ENCODE measurements around the gene COL1A2.

COL1A2 gene

DNA sequence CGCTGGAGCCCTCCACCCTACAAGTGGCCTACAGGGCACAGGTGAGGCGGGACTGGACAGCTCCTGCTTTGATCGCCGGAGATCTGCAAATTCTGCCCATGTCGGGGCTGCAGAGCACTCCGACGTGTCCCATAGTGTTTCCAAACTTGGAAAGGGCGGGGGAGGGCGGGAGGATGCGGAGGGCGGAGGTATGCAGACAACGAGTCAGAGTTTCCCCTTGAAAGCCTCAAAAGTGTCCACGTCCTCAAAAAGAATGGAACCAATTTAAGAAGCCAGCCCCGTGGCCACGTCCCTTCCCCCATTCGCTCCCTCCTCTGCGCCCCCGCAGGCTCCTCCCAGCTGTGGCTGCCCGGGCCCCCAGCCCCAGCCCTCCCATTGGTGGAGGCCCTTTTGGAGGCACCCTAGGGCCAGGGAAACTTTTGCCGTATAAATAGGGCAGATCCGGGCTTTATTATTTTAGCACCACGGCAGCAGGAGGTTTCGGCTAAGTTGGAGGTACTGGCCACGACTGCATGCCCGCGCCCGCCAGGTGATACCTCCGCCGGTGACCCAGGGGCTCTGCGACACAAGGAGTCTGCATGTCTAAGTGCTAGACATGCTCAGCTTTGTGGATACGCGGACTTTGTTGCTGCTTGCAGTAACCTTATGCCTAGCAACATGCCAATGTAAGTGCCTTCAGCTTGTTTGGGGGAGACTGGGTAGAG lies at the start of gene COL1A2:
COL1A2 (plus strand) TSS at position 459 of the 704 bp plus-strand sequence; CDS start at position 596, 137 bp downstream.
- DNase-seq (ENCODE audit: low read depth in 2 of 3, low spot score in 2 of 3) = no peak

DNA sequence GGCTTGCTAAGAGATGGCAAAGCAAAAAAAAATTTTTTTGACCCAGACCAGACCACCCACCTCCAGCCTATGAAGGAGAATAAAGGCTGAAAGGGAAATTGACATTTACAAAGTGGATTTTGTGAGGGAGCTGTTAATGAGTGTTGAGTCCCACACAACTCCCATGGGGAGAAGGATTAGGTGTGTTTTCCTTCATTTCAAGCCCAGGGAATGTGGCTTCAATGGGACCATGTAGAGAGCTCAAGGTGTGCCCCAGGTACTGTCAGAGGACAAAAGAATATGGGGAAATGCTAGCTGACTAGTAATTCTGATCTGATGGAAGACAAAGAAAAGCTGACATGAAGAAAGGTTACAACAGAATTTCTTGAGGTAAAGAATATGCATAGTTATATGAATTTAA lies 48.8 kb upstream of the COL1A2 start:
- DNase-seq (ENCODE audit: low read depth in 2 of 3, low spot score in 2 of 3) = no peak

DNA sequence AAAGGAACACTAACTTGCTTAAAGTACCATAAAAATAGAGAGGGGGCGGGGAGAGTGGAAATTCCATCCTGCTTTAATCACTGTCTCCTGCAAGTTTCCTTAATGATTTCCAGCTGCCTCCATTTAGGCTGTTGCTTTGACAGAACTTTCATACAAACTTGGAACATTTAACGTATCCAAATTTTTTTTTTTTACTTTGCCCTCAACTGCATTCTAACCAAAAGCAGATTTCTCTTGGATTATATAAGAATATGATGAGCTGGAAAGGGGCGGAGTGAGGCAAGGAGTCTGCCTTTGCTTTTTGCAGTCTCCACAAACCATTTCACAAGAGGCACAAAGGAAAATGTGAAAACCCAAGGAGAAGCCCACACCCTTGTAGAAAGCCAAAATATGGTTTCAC lies 46.6 kb upstream of the COL1A2 start:
- DNase-seq (ENCODE audit: low read depth in 2 of 3, low spot score in 2 of 3) = no peak

DNA sequence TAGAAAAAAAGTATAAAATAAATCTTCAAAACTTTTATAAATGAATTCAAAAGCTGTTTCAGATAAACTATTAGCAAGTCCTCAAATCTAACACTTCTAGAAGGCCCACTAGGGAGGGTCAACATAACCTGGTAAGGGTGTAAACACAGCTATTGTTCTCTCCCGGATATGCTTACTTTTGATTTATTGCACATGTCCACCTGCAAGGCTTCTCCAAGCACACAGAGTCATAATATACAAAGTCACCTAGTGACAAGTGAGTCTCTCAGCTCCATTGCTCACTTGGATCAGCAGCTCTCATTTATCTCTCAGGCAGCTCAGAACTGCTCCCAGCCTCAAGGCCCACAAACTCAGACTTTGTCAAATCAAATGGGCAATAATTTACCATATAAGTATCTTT lies 44.0 kb upstream of the COL1A2 start:
- no peak for DNase-seq (ENCODE audit: low read depth in 2 of 3, low spot score in 2 of 3)

DNA sequence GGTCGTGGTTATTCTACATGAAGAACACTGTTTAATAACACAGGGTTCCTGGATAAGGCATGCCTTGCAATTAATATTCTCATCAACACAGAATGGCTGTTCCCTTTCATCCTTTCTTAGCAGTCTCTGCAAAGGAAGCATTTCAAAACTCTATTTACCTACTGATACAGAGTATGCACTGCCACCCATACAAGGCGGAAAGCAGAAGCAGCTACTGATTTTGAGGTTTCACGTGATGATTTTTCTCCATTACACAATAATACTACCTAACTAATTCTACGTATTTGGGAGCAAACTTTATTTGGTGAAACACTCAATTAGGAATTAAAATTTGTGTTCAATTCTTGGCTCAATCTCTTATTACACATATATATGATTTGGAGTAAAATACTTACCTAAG lies 43.0 kb upstream of the COL1A2 start:
- DNase-seq (ENCODE audit: low read depth in 2 of 3, low spot score in 2 of 3) = no peak

DNA sequence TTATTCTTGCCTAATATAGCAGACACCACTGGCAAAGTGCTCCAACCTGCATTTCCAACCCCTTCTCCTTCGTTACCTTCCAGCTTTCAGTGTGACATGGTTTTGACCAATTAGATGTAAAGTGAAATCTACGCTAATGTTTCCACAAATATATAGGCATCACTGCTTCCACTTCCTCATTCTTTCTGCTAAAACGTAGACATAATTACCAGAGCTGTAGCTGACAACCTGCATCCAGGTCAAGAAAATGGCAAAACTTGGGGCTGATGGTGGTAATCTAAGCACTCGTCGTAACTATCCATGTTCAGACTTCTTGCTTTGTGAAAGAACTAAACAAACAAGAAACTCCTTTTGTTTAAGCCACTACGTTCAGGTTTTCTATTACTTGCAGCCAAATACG lies 41.8 kb upstream of the COL1A2 start:
- no peak for DNase-seq (ENCODE audit: low read depth in 2 of 3, low spot score in 2 of 3)

DNA sequence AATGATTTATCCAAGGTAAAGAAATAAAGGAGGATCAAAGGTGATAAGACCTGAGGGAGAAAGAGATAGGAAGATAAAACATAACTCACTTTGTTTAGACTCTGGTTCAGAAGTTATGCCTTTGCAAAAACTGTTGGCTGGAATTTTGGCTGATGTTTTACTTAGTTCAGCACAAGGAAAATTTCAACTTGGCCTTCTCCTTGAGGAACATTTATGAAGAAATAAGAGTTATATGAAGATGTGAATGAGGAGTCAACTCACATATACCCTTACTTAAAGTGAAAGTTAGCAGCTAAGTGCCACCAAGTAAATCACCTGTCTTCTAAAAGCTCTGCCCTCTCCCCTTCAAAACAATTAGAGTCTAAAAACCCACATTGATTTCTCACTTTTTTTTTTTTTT lies 39.7 kb upstream of the COL1A2 start:
- no peak for DNase-seq (ENCODE audit: low read depth in 2 of 3, low spot score in 2 of 3)

DNA sequence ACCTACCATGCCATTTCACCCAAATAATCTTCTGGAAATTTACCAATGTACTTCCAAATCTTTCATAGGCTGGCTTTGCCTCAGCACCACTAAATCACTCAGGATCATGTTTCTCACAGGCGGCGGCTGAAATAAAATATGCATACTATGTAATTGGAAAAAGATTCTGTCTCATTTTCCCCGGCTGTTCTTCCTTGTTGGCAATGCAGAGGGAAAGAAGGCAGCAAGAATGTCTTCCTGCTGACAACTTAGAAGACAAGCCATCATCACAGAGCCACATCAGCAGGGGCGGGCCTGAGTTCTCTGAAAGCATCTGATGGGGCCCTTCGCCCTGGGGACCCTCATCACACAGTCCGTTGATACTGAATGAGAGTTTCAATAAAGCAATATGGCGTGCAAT lies 39.2 kb upstream of the COL1A2 start:
- DNase-seq (ENCODE audit: low read depth in 2 of 3, low spot score in 2 of 3) = no peak

DNA sequence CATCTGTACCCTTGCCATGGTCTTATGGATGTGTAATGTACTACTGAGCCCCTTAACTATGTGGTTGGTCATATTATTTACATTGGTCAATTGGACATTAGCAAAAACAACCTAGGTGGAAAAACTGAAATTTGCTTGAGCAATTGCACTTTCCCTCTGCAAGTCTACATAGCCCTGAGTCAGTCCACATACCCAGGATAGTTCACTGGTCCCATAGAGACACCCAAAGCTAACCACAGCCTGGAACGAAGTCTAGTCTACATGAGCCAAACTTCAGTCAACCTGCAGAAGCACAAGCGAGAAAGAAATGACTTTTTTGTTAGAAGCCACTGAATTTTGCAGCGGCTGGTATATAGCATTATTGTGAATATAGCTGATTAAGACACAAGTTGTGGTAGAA lies 37.6 kb upstream of the COL1A2 start:
- no peak for DNase-seq (ENCODE audit: low read depth in 2 of 3, low spot score in 2 of 3)

DNA sequence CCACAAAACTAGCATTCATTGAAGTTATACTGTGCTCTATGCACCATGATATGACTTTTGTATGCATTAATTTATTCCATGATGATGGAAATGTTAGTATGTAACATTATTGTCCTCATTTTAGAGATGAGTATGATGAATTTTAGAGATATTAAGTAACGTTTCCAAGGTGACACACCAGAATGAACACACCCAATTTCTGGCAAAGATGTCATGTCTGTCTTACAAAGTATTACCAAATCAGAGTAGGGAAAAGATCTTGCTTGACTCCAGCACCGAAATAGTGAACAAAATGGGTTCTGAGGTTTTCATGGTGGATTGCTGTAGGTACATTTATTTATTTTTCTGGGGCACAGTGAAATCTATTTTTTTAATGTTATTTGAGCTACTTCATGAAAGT lies 33.8 kb upstream of the COL1A2 start:
- DNase-seq (ENCODE audit: low read depth in 2 of 3, low spot score in 2 of 3) = no peak

DNA sequence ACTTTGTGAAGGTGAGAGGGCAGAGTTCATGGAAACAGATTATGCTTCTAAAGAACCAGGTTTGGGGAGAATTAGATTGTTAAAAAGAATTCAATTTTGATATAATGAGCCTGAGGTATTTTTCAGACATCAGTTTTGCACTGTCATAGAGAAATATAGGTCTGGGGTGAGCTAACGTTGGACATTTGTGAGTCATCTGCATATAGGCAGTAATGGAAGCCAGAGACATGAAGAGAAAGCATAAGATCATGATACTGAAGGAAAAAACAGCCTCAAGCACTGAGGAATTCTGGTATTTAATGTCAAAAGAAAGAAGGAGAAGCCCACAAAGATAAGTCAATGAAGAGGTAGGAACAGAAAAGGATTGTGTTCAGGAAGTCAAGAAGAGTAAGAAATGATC lies 32.4 kb upstream of the COL1A2 start:
- no peak for DNase-seq (ENCODE audit: low read depth in 2 of 3, low spot score in 2 of 3)

DNA sequence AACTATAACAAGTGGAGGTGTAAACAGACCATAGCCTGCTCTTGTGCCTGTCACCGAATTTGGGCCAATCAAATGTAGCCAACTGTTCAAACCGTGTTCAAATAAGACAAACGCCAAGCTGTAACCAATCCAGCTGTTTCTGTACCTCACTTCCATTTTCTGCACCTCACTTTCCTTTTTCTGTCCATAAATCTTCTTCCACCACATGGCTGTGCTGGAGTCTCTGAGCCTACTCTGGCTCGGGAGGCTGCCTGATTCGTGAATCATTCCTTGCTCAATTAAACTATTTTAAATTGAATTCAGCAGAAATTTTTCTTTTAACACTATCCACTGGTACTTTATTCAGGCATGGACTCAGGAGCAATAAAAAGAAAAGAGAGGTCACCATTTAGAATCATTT lies 29.9 kb upstream of the COL1A2 start:
- DNase-seq (ENCODE audit: low read depth in 2 of 3, low spot score in 2 of 3) = no peak

DNA sequence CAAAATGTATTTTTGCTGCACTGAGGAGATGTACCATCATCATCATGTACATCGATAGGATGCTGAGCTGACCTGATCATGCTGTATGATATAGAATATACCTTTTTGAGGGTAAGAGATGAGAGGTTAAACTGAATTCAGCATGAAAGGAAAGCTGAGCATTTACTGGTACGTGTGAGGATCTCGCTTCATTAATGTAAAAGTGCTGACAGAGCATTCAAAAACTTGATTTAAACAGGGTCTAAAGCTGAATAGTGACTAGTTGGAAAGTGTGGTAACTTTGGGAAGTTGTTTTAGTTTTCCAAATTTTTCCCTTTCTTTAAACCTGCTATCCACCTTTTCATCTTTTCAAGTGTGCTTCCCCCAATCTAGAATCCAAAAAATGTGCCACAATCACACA lies 28.5 kb upstream of the COL1A2 start:
- DNase-seq (ENCODE audit: low read depth in 2 of 3, low spot score in 2 of 3) = no peak

DNA sequence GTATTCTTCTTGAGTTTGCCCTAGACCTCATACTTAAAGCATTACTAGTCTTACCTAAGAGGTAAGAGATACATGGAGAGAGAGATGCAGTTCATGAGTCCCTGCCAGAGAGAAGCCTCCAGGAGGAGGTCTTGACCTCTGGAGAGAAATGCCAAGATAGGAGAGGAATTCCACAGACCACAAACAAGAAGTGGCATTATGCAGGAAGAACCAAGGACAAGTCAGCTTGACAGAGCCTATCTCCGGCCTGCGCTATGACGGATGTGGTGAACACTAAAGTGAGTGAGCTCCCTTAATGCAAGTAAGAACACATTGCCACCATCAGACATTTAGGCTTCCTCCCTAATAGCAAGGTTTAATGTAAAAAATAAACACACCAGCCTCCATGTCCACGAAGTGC lies 27.9 kb upstream of the COL1A2 start:
- DNase-seq (ENCODE audit: low read depth in 2 of 3, low spot score in 2 of 3) = no peak

DNA sequence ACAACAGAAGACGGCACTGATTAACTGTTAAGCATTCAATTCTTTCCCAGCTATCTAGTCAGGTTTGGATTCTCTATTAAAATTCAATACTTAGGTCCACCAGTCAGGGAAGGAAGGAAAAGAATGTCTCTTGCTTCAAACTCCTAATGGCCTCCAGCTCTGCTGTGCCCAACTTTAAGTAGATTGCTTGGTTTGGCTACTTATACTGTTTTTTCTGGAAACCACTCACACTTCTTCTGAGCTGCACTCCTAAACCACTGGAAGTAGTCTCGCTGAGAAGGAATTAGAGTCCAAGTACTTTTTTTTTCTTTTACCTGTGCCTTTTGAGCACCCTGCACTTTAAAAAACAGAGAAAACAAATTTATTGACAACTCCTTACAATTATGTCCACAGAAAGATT lies 26.7 kb upstream of the COL1A2 start:
- DNase-seq (ENCODE audit: low read depth in 2 of 3, low spot score in 2 of 3) = no peak

DNA sequence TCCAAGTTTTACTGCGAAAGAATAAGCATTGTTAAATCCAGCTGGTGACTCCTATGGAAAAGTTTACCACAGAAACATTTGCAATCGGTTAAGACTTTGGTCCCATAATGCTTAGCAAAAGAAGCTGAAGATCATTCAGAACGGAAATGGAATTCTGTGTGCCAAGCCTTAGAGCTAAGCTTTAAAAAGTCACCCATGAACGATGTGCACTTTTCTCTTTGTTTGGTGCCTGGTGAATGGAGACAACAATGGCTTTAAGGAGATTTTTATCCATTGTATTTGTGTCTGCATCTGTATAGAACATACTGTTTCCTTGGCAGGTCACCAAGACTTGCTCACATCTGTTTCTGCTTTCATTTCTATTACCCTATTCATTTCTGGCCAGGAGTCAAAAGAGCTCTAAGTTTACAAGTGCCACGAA lies 26.3 kb upstream of the COL1A2 start:
- DNase-seq (ENCODE audit: low read depth in 2 of 3, low spot score in 2 of 3) = no peak

DNA sequence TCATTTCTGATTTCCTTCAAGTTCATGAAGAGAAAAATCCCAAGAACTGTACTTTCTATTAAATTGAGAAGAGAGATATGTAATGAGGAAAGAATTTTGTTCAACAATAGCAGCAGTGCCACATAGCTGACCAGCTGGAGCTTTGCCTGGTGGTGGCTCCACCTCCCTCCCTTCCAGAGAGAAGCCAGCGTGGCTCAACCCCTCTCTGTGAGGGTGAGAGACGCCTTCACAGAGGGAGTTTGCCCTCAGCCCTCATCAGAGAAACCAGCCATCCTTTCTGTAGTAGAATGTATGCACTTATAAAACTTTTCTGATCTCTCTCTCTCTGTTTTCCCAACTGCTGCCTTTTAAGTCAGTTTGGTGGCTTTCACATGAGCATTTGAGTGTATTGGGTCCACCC lies 20.5 kb upstream of the COL1A2 start:
- DNase-seq (ENCODE audit: low read depth in 2 of 3, low spot score in 2 of 3) = no peak

DNA sequence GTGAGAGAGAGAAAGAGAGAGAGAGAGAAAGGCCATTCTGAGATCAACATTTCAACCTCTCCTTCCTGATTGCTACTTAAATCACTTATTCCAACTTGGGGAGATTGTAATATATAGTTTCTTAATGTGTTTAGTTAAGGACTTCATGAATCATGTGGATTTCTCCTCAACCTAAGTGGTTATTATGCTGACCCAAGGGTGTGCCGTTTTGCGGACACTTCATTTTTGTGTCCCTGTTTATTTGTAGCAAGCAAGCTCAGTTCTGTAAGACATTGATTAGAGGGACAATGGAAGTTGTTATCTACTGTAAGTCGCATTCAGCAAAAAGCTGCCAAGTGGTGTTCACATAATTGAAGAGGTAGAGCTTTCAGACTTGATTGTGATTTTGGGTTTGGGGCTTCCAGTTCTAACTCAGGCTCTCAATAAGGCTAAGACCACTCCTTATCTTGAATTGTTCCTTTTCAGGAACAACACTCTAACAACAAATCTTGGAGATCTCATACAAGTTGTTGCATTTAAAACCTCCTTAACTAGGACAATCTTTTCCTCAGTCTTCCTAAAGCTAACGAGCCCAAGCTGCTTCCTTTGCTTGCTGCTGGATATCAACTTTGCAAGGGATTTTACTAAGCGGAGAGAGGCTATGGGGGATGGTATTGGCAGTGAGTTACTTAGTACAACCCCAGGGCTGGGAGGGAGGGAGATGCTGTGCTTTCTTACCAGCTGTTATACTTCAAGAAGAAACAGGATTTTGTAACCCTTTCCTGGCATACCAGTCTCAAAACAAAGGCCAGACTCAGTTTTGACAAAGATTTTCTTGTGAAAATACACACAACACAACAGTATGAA lies 19.8 kb upstream of the COL1A2 start:
- no peak for DNase-seq (ENCODE audit: low read depth in 2 of 3, low spot score in 2 of 3)

DNA sequence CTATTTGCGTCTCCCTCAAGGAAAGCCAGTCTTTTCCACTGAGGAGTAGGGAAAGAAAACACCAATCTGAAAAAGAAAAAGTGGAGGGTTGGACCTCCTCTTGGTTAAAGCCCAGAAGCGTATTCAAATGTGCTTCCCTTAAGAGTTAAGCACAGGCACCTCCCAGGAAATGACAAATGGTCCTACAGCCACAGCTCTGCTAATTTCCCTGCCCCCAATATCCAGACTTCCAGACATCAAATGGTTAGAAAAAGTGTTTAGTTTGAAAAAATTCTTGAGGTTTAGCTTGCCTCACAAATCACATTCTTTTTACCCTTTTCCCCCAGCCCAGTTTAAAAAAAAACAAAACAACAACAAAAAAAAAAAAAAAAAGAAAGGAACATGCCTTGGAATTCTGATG lies 19.0 kb upstream of the COL1A2 start:
- DNase-seq (ENCODE audit: low read depth in 2 of 3, low spot score in 2 of 3) = no peak

DNA sequence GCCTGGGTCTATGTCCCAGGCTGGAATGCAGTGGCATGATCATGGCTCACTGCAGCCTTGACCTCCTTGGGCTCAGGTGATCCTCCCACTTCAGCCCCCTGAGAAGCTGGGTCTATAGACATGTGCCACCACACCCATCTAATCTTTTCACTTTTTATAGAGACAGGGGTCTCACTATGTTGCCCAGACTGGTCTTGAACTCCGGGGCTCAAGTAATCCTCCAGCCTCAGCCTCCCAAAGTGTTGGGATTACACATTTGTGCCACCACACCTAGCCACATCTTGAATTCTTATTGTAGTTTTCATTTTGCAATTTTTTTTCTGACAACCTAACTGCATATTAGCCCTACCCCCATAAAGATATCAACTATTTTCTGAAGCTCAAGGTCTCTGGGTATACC lies 18.4 kb upstream of the COL1A2 start:
- DNase-seq (ENCODE audit: low read depth in 2 of 3, low spot score in 2 of 3) = no peak

DNA sequence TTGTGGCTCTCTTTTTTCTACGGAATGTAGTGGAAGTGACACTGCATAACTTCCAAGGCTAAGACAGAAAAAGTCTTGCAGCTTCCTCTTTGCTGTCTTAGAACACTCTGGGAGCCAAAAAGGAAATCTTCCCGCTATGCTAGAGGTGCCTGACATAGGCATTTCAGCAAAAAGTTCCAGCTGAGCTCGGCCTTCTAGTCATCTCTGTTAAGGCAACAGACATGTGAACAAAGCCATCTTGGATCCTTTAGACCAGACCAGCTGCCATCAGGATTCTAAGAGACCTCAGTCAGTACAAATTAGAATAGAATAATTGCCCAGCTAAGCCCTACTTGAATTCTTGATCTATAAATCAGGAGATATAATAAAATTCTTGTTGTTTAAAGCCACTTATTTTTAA lies 16.3 kb upstream of the COL1A2 start:
- no peak for DNase-seq (ENCODE audit: low read depth in 2 of 3, low spot score in 2 of 3)

DNA sequence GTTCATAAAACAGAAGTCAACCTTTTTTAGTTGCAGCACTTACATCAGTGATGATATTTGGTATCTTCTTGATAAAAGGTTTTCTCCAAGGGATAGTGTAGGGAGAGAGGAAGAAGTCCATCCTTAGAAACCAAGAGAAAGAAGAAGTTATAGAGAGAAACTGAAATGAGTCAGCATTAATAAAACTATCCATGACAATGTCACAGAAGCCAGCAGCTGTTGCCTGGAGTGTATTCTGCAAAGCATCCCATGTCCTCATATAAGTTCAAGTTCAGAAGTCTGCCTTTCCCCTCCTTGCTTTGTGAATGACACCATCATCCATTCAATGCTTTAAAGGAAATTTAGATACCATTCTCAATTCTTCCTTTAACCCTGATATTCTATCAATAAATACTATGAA lies 14.4 kb upstream of the COL1A2 start:
- DNase-seq (ENCODE audit: low read depth in 2 of 3, low spot score in 2 of 3) = no peak

DNA sequence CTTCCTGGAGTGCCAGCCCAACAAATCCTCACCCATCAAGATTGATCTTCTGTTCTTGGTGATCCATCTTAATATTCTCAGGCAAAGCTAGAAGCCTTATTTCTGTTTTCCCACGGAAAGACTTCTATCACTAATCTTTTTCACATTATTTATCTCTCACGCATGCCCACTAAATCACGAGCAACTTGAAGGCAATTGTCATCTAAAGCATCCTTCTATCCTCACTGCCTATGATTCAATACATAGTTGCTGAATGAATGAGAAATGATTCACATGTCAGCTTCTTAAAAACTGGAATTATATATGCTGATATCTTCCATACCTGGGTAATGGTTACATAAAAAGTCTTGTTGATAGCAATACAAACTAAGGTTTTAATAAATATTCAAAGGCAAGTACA lies 12.6 kb upstream of the COL1A2 start:
- DNase-seq (ENCODE audit: low read depth in 2 of 3, low spot score in 2 of 3) = no peak
